ENCODE results near the gene TESK2.
"Not testable (repeated sequence)": the region's sequence is repeated elsewhere in the genome, so short reads cannot be mapped to it uniquely, and the experiment has no call there.

TESK2 gene

DNA sequence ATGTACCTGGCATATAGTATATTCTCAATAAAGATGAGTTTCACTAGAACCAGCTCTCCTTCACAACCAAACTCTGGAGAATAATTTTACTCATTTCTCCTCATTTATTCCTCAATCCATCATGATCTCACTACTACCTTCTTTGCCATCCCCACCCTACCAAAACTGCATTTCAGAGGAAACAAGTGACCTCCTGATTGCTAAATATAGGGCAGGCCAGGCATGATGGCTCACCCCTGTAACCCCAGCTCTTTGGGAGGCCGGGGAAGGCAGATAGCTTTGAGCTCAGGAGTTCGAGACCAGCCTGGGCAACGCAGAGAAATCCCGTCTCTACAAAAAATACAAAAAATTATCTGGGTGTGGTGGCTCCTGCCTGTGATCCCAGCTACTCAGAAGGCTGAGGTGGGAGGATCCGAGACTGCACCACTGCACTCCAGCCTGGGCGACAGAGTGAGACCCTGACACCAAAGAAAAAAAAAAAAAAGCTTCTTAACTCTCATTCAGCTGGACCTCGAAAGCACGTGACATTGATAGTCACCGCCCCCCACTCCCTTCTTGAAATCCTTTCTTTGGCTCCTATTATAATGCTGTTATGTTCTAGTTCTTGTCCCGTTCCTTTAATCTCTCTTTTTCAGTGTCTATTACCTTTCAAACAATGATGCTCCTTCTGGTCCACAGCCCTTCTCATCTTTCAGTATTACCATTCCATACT lies 2.1 kb downstream of the TESK2 start:
- in situ Hi-C loops (cut with HindIII; ENCODE audit: low sequenced_read_pairs) = no loop called here

GRCh38 chr1:45485949-45486348 lies 5.0 kb downstream of the TESK2 start:
- no peak overlapping the region for H3K4me3 ChIP-seq (ENCODE audit: low read depth, low read length)
- TF ChIP-seq, protein P1, sequence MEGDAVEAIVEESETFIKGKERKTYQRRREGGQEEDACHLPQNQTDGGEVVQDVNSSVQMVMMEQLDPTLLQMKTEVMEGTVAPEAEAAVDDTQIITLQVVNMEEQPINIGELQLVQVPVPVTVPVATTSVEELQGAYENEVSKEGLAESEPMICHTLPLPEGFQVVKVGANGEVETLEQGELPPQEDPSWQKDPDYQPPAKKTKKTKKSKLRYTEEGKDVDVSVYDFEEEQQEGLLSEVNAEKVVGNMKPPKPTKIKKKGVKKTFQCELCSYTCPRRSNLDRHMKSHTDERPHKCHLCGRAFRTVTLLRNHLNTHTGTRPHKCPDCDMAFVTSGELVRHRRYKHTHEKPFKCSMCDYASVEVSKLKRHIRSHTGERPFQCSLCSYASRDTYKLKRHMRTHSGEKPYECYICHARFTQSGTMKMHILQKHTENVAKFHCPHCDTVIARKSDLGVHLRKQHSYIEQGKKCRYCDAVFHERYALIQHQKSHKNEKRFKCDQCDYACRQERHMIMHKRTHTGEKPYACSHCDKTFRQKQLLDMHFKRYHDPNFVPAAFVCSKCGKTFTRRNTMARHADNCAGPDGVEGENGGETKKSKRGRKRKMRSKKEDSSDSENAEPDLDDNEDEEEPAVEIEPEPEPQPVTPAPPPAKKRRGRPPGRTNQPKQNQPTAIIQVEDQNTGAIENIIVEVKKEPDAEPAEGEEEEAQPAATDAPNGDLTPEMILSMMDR (IDR thresholded peaks at IDR 0.05; ENCODE audit: low read depth, low read length, missing control alignments) = no peak
- in situ Hi-C loops (cut with HindIII; ENCODE audit: low sequenced_read_pairs) = no loop called here
- no peak for DNase-seq (ENCODE audit: low read depth)

More for the DNA sequence above, 2.1 kb downstream of the TESK2 start:
- TF ChIP-seq, protein P1 (IDR thresholded peaks at IDR 0.05; ENCODE audit: low read depth, low read length, missing control alignments) = no peak
- no peak overlapping the region for H3K4me3 ChIP-seq (ENCODE audit: low read depth, low read length)
- no peak for DNase-seq (ENCODE audit: low read depth)

- DNase-seq (ENCODE audit: low read depth) = no peak
- no peak overlapping the region for H3K4me3 ChIP-seq (ENCODE audit: low read depth, low read length)
- in situ Hi-C loops (cut with HindIII; ENCODE audit: low sequenced_read_pairs) = no loop called here
- TF ChIP-seq, protein P1 (IDR thresholded peaks at IDR 0.05; ENCODE audit: low read depth, low read length, missing control alignments) = no peak
Observed at GRCh38 chr1:45479039-45479748, 11.8 kb downstream of the TESK2 start.

DNA sequence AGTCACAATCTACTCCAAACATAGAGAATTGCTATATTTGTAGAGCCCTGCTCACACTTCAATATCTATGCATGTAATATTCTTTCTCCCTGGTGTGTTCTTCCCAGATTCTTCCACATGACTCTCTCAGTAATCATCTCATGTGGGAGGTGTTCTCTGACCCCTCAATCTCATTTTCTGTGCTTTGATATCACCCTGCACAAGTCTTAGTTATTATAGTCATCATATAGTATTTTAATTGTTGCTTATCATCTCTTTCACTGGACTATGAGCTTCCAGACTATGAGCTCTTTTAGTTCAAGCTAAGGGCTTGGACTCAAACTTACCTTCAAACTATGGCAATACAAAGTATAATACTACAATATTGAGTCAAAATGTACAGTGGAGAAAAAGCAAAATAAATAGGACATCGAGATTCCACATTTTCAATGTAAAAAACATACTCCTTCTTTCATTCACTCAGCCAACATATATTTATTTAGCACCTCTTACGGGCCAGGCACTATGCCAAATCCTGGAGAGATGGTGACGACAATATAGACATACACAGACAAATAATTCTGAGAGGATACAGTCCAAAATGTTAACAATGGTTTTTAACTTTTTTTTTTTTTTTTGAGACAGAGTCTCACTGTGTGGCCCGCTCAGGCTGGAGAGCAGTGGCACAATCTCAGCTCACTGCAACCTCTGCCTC lies 12.7 kb downstream of the TESK2 start:
- in situ Hi-C loops (cut with HindIII; ENCODE audit: low sequenced_read_pairs) = no loop called here
- no peak for DNase-seq (ENCODE audit: low read depth)
- no peak overlapping the region for H3K4me3 ChIP-seq (ENCODE audit: low read depth, low read length)
- TF ChIP-seq, protein P1 (IDR thresholded peaks at IDR 0.05; ENCODE audit: low read depth, low read length, missing control alignments) = no peak

GRCh38 chr1:45477646-45478045 lies 13.3 kb downstream of the TESK2 start:
- TF ChIP-seq, protein P1 (IDR thresholded peaks at IDR 0.05; ENCODE audit: low read depth, low read length, missing control alignments) = no peak
- in situ Hi-C loops (cut with HindIII; ENCODE audit: low sequenced_read_pairs) = no loop called here
- DNase-seq (ENCODE audit: low read depth) = no peak
- H3K4me3 ChIP-seq (ENCODE audit: low read depth, low read length) = no peak overlapping the region

- in situ Hi-C loops (cut with HindIII; ENCODE audit: low sequenced_read_pairs); DNase-seq (ENCODE audit: low read depth); H3K4me3 ChIP-seq (ENCODE audit: low read depth, low read length): not testable (repeated sequence)
Observed at GRCh38 chr1:45474194-45474593, 16.8 kb downstream of the TESK2 start.

Measured in astrocyte of the cerebellum (primary cell).